IPS-18c (cell line): Measurements from ENCODE around the gene MAP3K13.
"Not testable (repeated sequence)": the region's sequence is repeated elsewhere in the genome, so short reads cannot be mapped to it uniquely, and the experiment has no call there.

Source experiments
- H3K4me3 ChIP-seq: 2 replicates; pipeline ENCODE4 v1.7.0; 2013; ENCODE audit warnings: low read depth, mild to moderate bottlenecking, low read length, moderate library complexity; ENCODE audit not compliant: insufficient read depth
- H3K9me3 ChIP-seq: one replicate; pipeline ENCODE4 v1.6.1; 2013; ENCODE audit warnings: mild to moderate bottlenecking, low read length, moderate library complexity; ENCODE audit not compliant: control insufficient read depth, insufficient read depth

Gene MAP3K13

DNA sequence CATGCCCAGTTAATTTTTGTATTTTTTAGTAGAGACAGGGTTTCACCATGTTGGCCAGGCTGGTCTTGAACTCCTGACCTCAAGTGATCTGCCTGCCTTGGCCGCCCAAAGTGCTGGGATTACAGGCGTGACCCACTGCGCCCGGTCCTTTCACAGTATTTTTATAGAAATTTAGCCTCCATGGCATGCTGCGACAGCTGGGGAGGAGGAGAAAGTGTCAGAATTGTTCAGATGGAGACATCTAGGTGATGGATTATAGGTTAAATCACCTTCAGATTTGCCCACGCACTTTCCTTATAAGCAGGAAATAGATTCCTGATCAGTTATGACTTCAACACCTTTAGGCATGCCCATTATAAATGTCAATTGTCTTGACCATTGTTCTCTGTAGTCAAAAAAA is 7.4 kb downstream of the MAP3K13 start:
- not testable (repeated sequence) for H3K9me3 ChIP-seq, H3K4me3 ChIP-seq

DNA sequence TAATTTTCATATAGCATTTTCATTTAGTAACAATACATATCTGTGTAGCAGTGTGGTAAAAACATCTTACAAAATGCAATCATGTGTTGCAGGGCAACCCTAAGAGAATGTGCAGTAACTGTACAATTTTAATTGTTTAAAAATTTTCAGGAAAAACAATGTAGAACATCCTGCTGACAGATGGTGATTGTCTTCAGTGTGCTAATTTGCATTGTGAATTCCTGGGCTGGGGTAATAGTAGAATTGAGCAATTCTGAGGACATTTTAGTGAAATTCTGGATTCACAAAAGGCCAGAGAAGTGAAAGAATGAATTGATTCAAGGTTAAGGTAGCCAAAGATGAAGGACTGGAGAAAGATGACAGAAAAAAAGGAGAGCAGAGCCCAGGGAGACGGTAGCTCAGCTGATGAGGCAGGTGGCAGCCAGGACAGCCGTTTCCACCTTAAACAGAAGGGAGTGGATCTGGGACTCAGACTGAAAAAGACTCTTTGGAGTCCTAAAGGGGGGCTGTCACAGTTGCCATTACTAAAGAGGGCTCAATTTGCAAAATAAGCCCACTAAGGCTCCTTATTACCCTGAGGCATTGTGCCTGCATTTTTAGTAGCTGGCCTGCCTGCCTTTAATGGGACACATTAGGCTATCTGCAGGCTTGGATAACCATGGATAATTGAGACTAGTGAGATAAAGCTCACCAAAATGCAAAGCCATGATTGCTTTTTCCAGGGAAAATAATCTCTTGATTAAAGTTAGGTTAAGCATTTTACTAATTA is 8.6 kb downstream of the MAP3K13 start:
- Histone ChIP-seq H3K9me3 (no peaks in the 10 kb centered on the region), H3K4me3 (no peak overlapping the region)

DNA sequence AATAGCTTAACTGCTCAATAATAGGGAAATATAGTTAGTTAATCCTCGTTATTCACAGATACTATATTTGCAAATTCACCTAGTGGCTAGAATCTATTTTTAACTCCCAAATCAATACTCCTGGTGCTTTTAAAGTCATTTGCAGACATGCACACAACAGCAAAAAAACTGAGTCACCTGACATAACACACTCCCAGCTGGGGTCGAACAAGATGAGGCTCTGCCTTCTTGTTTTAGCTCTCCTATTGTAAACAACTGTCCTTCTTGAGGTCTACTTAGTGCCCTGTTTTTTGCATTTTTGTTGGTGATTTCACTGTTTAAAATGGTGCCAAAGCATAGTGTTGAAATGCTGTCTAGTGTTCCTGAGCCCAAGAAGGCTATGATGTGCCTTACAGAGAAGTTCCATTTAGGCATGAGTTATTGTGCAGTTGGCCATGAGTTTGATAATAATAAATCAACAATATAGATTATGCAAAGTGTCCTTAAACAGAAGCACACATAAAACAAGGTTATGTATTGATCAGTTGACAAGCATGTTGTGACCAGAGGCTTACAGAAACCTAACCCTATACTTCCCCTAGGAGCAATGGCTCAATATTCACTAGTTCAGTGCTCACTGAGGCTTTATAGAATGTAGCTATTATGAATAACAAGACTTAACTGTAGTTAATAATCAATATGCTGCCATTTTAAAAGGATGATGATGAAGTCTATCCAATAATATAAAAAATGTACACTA is 18.6 kb downstream of the MAP3K13 start:
- H3K4me3 ChIP-seq, result no peak overlapping the region
- H3K9me3 ChIP-seq, result peaks cover 3% of the 10 kb centered on the region

DNA sequence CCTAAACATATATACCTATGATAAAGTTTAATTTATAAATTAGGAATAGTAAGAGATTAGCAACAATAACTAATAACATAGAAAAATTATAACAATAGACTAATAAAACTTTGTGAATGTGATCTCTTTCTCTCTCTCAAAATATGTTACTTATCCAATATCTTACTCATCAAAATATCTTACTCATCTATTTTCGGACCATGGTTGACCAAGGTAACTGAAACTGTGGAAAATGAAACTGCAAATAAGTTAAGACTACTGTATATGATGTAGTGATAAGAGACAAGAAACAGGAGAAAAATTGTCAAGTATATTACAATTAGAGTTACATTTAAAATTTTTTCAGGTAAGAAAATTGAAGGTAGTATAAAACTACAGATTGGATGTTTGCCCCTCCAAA is 19.2 kb downstream of the MAP3K13 start:
- H3K9me3 ChIP-seq, result peaks cover 3% of the 10 kb centered on the region
- H3K4me3 ChIP-seq, result no peak overlapping the region

DNA sequence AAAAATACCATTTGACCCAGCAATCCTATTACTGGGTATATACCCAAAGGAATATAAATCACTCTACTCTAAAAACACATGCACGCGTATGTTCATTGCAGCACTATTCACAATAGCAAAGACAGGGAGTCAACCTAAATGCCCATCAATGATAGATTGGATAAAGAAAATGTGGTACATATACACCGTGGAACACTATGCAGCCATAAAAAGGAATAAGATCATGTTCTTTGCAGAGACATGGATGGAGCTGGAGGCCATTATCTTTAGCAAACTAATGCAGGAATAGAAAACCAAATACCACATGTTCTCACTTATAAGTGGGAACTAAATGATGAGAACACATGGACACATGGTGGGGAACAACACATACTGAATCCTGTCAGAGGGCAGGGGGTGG is 23.6 kb downstream of the MAP3K13 start:
- H3K9me3 ChIP-seq, H3K4me3 ChIP-seq: not testable (repeated sequence)

DNA sequence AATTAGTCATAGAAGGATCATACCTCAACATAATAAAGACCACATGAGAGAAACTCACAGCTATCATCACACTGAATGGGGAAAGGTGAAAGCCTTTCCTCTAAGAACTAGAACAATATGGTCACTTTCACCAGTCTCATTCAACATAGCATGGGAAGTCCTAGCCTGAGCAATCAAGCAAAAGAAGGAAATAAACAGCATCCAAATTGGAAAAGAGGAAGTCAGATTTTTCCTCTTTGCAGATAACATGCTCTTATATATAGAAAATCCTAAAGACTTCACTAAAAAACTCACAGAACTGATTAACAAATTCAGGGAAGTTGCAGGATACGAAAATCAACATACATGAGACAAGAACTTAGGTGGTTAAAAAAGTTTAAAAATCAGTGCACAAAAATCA is 24.7 kb downstream of the MAP3K13 start:
- no peak overlapping the region for H3K4me3 ChIP-seq

DNA sequence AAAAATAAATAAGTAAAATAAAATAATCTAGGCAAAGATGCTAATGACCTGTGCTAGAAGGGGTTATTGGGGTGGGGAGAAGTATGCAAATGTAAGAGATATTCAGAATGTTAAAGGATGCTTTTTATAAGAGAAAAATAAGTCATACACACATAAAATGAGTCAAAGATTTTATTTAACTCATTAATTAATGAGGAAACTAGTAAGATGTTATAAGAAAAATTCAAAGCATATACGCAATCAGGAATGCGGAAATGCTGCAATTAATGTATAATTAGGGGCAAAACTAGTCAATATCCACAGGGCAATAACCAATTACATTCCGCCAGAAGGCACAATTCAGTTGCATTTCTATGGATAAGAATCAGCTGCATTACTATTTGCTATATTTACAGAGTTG is 30.1 kb downstream of the MAP3K13 start:
- no peaks in the 10 kb centered on the region for H3K9me3 ChIP-seq
- no peak overlapping the region for H3K4me3 ChIP-seq

More for the DNA sequence above, 24.7 kb downstream of the MAP3K13 start:
- H3K9me3 ChIP-seq, result no peaks in the 10 kb centered on the region

- Histone ChIP-seq H3K9me3 (no peaks in the 10 kb centered on the region), H3K4me3 (no peak overlapping the region)
Observed at GRCh38 chr3:185397676-185398075, 34.7 kb downstream of the MAP3K13 start.

- H3K4me3 ChIP-seq, result no peak overlapping the region
- no peaks in the 10 kb centered on the region for H3K9me3 ChIP-seq
Observed at GRCh38 chr3:185399737-185400667, 37.1 kb downstream of the MAP3K13 start.

- no peak overlapping the region for H3K4me3 ChIP-seq
- no peaks in the 10 kb centered on the region for H3K9me3 ChIP-seq
Observed at GRCh38 chr3:185400866-185401265, 37.9 kb downstream of the MAP3K13 start.

DNA sequence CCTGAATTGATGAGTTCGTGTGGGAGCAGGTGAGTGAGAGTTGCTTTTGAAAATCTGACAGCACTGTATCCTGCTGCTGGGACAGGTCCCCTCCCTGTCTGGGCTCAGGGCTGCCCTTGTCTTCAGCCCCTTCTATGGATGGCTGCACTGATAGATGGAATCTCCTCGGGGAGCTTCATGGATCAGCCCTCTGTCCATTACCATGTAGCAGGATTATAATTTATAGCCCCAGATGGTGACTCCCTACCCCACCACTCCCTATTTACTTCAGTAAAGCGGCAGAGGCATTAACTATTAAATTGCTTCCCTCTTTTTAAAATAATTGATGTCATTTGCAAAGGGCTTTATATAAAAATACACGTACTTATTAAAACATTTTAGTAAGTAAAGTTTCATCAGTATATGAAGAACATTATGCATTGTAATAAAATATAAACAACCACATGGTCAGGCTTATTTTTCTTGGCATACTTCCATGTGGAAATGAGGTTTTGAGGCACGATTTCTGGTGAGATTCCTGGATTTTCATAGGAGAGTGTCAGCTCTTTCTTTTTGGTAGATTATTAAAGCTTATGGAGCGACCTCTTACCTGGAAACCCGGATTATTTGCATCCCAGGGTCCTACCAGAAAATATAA is 38.5 kb downstream of the MAP3K13 start:
- no peaks in the 10 kb centered on the region for H3K9me3 ChIP-seq
- no peak overlapping the region for H3K4me3 ChIP-seq

- H3K4me3 ChIP-seq, result no peak overlapping the region
- H3K9me3 ChIP-seq, result no peaks in the 10 kb centered on the region
Observed at GRCh38 chr3:185402561-185402960, 39.6 kb downstream of the MAP3K13 start.

DNA sequence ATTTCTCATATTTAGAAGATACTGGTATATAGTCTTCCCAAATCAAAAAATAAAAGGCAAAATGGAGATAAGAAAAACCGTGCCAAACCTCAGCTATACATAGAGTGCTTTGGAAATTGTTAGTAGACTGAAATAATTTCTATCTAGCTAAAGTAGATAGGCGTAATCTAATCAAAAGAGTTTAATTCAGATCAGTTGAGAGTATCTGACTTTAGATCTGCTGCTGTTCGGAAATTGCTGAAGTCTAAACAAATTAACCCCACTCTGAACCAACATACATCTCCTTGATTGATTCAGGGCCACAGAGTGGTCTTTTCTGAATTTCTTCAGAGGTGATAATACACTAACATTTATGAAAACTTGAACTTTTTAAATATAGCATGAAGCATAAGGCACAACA is 40.1 kb downstream of the MAP3K13 start:
- no peak overlapping the region for H3K4me3 ChIP-seq

DNA sequence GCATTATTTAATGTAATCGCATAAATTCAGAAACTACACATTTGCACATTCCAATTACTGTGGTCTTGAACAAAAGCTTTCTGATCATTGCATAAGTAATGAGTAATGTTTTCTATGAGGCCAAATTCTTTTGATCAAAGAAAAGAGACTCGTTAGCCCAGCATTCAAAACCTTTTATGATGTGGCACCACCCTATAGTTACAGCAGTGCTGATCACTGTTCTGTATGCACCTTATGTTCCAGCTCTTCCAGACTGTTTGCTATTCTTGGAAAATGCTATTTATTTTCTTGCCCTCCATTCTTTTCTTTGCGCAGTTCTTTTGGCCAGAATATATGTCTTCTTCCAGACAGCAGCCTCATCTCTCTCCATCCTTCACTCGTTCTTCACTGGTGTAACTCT is 42.3 kb downstream of the MAP3K13 start:
- Histone ChIP-seq H3K9me3 (no peaks in the 10 kb centered on the region), H3K4me3 (no peak overlapping the region)

More for the DNA sequence above, 40.1 kb downstream of the MAP3K13 start:
- no peaks in the 10 kb centered on the region for H3K9me3 ChIP-seq

DNA sequence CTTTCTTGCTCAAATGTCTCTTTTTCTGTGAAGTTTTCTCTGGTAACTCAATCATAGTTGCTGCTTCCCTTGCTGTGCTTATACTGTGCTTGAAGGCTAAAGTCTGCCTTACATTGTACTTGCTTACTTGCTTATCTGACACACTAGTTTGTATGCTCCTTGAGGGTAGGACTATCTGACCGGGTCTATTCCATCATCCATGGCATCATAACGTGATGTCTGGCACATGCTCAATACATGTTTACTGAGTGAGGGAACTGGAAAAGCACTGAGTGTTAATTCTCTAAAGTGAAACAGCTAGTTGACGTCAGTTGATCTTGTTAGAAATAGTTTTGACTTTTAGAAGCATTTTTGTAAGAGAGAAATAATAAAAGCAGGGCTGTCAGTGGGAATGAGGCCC is 42.7 kb downstream of the MAP3K13 start:
- Histone ChIP-seq H3K9me3 (no peaks in the 10 kb centered on the region), H3K4me3 (no peak overlapping the region)

GRCh38 chr3:185406121-185406620 is 43.2 kb downstream of the MAP3K13 start:
- H3K4me3 ChIP-seq, result no peak overlapping the region
- H3K9me3 ChIP-seq, result no peaks in the 10 kb centered on the region

DNA sequence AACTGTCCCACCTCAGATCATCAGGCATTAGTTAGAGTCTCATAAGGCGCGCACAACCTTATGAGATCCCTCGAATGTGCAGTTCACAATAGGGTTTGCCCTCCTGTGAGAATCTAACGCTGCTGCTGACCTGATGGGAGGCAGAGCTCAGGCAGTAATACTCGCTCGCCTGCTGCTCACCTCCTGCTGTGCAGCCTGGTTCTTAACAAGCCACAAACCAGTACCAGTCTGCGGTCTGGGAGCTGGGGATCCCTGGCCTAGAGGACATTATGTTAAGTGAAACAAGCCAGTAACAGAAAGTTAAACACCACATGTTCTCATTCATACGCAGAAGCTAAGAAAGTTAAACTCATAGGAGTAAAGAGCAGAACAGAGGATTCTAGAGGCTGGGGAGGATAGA is 47.0 kb downstream of the MAP3K13 start:
- H3K9me3 ChIP-seq, result no peaks in the 10 kb centered on the region
- no peak overlapping the region for H3K4me3 ChIP-seq
